ENCODE results near the gene SDCCAG8.

Gene SDCCAG8

DNA sequence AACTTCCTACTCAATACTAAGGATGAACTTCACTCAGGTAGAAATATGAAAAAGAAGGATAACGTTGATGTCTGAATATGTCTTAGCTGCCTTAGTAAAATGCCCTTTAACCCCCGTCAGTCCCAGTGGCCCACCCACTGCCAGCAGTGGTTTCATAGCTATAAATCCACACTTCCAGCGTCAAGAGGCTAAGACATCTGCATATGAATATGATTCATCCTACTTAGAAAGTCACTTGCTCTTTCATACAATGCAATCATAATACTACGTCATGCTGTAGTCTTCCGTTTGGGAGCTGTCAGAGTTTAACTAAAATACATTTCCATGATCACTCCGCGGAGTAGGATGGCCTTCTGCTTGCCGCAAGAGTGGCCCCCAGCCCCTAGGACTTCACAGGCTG is 247.3 kb downstream of the SDCCAG8 start:
- no peak for TF ChIP-seq CTCF (IDR thresholded peaks at IDR 0.05; ENCODE audit: low read depth, low read length)
- Histone ChIP-seq H3K4me1 (no peaks in the 10 kb centered on the region; the same call in 1 of the 2 replicates), H3K4me3 (ENCODE audit: low read depth, low read length) (no peak overlapping the region), H3K9me3 (no peaks in the 10 kb centered on the region), H3K27me3 (no peaks in the 10 kb centered on the region), H3K36me3 (peaks cover 6% of the 10 kb centered on the region)
- DNase-seq = no peak

DNA sequence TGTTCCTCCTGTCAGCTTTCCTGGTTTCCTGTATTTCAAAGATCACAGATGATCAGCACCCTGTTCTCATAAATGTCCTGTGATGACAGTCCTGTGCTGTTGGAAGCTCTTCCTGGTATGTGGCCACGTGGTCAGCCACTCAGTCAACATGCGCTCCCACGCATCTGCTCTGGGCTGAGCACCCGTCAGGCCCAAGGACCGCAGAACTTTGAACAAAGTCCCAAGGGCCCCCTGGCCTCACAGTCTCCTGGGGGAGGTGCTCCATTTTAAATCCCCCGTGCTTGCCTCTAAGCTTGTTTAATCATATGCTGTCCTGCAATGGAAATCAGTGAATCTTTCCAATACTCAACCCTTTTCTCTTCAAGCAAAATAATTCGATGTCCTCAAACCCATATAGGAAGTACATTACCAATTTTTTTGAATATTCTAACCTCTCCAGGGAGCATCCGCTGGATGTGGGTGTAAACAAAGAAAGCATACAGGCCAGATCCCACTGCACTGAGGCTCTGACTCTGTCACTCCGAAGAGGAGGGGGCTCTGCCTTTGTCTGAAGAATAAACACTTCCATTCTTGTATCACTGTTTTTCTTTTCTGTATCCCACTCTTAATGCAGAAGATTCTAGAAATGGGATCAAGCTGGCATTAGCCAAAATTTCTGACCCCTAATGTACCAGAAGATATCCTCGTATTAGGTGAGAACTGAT is 250.3 kb downstream of the SDCCAG8 start:
- no peak overlapping the region for H3K4me3 ChIP-seq (ENCODE audit: low read depth, low read length)
- H3K9me3 ChIP-seq = no peaks in the 10 kb centered on the region
- TF ChIP-seq CTCF (IDR thresholded peaks at IDR 0.05; ENCODE audit: low read depth, low read length) = no peak
- no peak for DNase-seq
- H3K4me1 ChIP-seq = no peaks in the 10 kb centered on the region; the same call in 1 of the 2 replicates
- H3K27me3 ChIP-seq = no peaks in the 10 kb centered on the region
- H3K36me3 ChIP-seq = peaks cover 4% of the 10 kb centered on the region; the same call in 1 of the 2 replicates

DNA sequence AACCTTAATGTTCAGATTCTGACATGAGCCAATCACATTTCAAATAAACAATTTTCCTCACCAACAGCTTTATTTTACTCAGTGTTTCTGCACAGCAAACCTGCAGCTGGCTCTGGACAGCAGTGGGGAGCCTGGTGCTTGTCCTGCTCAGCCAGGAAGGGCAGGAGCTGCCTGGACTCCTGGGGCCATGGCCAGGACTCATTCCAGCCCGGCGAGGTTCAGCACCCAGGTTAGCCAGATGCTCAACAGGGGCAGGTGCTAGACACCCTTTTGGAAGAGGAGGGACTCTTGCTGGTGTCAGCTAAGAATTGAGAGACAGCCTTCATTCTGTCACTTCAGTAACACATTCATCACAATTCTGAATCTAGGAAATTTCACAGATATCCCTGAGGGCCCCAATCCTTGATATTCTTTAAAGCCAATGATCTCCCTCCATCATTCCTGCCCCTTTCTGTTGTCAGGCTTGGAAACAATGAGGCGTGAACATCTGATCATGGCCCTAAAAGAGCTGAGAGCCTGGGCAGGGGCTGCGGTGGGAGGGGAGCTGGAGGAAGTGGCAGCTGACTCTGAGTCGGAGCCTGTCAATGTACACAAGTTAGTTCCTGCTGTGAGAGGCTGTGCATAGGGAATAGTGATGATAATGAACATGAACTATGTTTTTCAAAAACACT is 251.3 kb downstream of the SDCCAG8 start:
- Histone ChIP-seq H3K27me3 (no peaks in the 10 kb centered on the region), H3K9me3 (no peaks in the 10 kb centered on the region), H3K4me1 (no peaks in the 10 kb centered on the region; the same call in 1 of the 2 replicates), H3K4me3 (ENCODE audit: low read depth, low read length) (no peak overlapping the region), H3K36me3 (peaks cover 3% of the 10 kb centered on the region; the same call in 1 of the 2 replicates)
- no peak for TF ChIP-seq CTCF (IDR thresholded peaks at IDR 0.05; ENCODE audit: low read depth, low read length)
- no peak for DNase-seq

DNA sequence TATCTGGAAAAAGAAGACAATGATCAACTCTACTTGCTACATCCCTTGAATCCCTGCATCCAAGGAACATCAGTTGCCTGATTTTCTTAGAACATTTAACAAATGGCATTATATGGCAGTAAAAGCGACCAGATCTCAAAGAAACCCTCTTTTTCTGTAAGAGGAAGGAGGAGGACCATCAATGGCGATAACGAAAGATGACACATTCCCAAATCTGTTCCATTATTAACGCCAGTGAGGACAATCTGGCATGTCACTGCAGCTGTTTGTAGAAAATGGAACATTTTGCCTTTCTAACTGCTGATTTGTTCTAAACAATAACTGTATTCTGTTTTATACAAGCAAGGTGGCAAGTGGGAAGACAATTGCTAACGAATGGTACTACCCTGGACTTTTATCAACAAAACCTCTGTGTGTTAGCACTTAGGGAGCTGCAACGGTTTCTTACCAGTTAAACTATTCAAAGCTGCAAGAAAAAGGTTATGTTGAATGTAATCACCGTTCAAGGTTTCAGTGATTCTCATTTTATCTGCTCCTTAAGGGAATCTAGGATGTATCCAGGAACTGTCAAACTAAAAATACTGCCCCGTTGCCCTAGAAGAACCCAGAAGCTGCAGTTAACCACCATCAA is 251.9 kb downstream of the SDCCAG8 start:
- DNase-seq = no peak
- Histone ChIP-seq H3K27me3 (no peaks in the 10 kb centered on the region), H3K4me1 (no peaks in the 10 kb centered on the region), H3K36me3 (peaks cover 3% of the 10 kb centered on the region; the same call in 1 of the 2 replicates), H3K4me3 (ENCODE audit: low read depth, low read length) (no peak overlapping the region), H3K9me3 (no peaks in the 10 kb centered on the region)
- no peak for TF ChIP-seq CTCF (IDR thresholded peaks at IDR 0.05; ENCODE audit: low read depth, low read length)

- Histone ChIP-seq H3K36me3 (peaks cover 3% of the 10 kb centered on the region; the same call in 1 of the 2 replicates), H3K4me1 (no peaks in the 10 kb centered on the region), H3K9me3 (no peaks in the 10 kb centered on the region), H3K4me3 (ENCODE audit: low read depth, low read length) (no peak overlapping the region), H3K27me3 (no peaks in the 10 kb centered on the region)
- no peak for DNase-seq
- no peak for TF ChIP-seq CTCF (IDR thresholded peaks at IDR 0.05; ENCODE audit: low read depth, low read length)
Observed at GRCh38 chr1:243508303-243508713, 252.5 kb downstream of the SDCCAG8 start.

All from BE2C (cell line).